Measurements from ENCODE around the gene DENND11.

GRCh38 chr7:141666071-141666470, 35.9 kb downstream of the DENND11 start:
- TF ChIP-seq CTCF (IDR thresholded peaks at IDR 0.05; ENCODE audit: poor library complexity), result no peak
- no peak for TF ChIP-seq EZH2phosphoT487 (IDR thresholded peaks at IDR 0.05; ENCODE audit: low read depth, severe bottlenecking, unreplicated experiment)
